SK-N-SH (cell line): Measurements from ENCODE around the gene EEA1. TPM values are rescaled to one million over a fixed set of nuclear protein-coding genes. Genes with fewer than 3 reads are reported as not detected.

Experiments used
- CTCF ChIA-PET: fragments of 300-600, 350-600 bp; formaldehyde crosslinking; extraction: SDS; loops from one replicate; lab custom pipeline; 2021; lab: Yijun Ruan, JAX
- POLR2A ChIA-PET: fragments of 350-600 bp; sonication (Branson Sonifier 250); formaldehyde crosslinking; extraction: SDS; loops from one replicate; lab custom pipeline; 2020; ENCODE audit warnings: antibody characterized with exemption, inconsistent platforms; lab: Yijun Ruan, JAX
- DNase-seq: peaks from one replicate; pipeline ENCODE4 v3.0.0; 2012
- H2AFZ ChIP-seq: fragments of 200-600 bp; sonication (generic); 2 replicates; pipeline ENCODE4 v1.8.1; 2016; ENCODE audit warnings: antibody characterized with exemption, mild to moderate bottlenecking, low read depth
- H3F3A ChIP-seq: fragments of 200-600 bp; sonication (generic); replicated peaks from 2 replicates; pipeline ENCODE3; 2016; ENCODE audit warnings: antibody characterized with exemption, mild to moderate bottlenecking; ENCODE audit not compliant: insufficient read depth
- H3K27ac ChIP-seq, 2 experiments: fragments of 200-500 bp in 1 of 2; fragments of 200-600 bp in 1 of 2; sonication (Bioruptor generic) in 1 of 2; sonication (generic), shearing (Covaris generic) in 1 of 2; 2 replicates each; pipeline versions ENCODE4 v1.5.1 to v1.6.1; 2014 to 2016; ENCODE audit warnings: low read depth in 2 of 2, inconsistent platforms in 1 of 2, low read length in 1 of 2, mild to moderate bottlenecking in 1 of 2, mixed read lengths in 1 of 2
- H3K27me3 ChIP-seq: fragments of 200-600 bp; sonication (generic), shearing (Covaris generic); 2 replicates; pipeline ENCODE4 v1.6.1; 2016; ENCODE audit warnings: mixed run types; ENCODE audit not compliant: insufficient read depth
- H3K36me3 ChIP-seq, 2 experiments: fragments of 200-500 bp in 1 of 2; fragments of 200-600 bp in 1 of 2; sonication (Bioruptor generic) in 1 of 2; sonication (generic) in 1 of 2; replicated peaks in 1 of 2; 2 replicates each; pipeline versions ENCODE3 to v1.5.1; 2014 to 2016; ENCODE audit warnings: low read length in 1 of 2, mild to moderate bottlenecking in 1 of 2; ENCODE audit not compliant: insufficient read depth in 2 of 2, control insufficient read depth in 1 of 2
- H3K4me1 ChIP-seq, 2 experiments: fragments of 200-500 bp in 1 of 2; fragments of 200-600 bp in 1 of 2; sonication (Bioruptor generic) in 1 of 2; sonication (generic), shearing (Covaris generic) in 1 of 2; 2 replicates each; pipeline versions ENCODE4 v1.5.1 to v1.6.1; 2014 to 2016; ENCODE audit warnings: low read depth in 1 of 2, low read length in 1 of 2, mixed run types in 1 of 2; ENCODE audit not compliant: insufficient read depth in 2 of 2, control insufficient read depth in 1 of 2
- H3K4me2 ChIP-seq: fragments of 200-600 bp; sonication (generic), shearing (Covaris generic); 2 replicates; pipeline ENCODE4 v1.6.1; 2017; ENCODE audit warnings: mixed run types
- H3K4me3 ChIP-seq, 2 experiments: fragments of 200-500 bp in 1 of 2; fragments of 200-600 bp in 1 of 2; sonication (Bioruptor generic) in 1 of 2; sonication (generic), shearing (Covaris generic) in 1 of 2; 2 replicates each; pipeline versions ENCODE4 v1.5.1 to v1.8.1; 2014 to 2016; ENCODE audit warnings: low read depth in 2 of 2, inconsistent platforms in 1 of 2, low read length in 1 of 2, mild to moderate bottlenecking in 1 of 2, mixed read lengths in 1 of 2, moderate library complexity in 1 of 2
- H3K79me2 ChIP-seq: fragments of 200-600 bp; sonication (generic); 2 replicates; pipeline ENCODE4 v1.8.1; 2017; ENCODE audit warnings: mild to moderate bottlenecking; ENCODE audit not compliant: insufficient read depth
- H3K9ac ChIP-seq: fragments of 200-600 bp; sonication (generic); 2 replicates; pipeline ENCODE4 v1.6.1; 2017; ENCODE audit warnings: mixed run types
- H3K9me2 ChIP-seq: fragments of 200-600 bp; sonication (generic); 2 replicates; pipeline ENCODE4 v1.6.1; 2017; ENCODE audit warnings: mixed run types
- H3K9me3 ChIP-seq: fragments of 200-600 bp; sonication (generic); 2 replicates; pipeline ENCODE4 v1.6.1; 2017; ENCODE audit warnings: mixed run types, mild to moderate bottlenecking, moderate library complexity
- H4K20me1 ChIP-seq: fragments of 200-600 bp; sonication (generic); 2 replicates; pipeline ENCODE4 v1.6.1; 2017; ENCODE audit warnings: mild to moderate bottlenecking, mixed run types; ENCODE audit not compliant: insufficient read depth
- ELF1 ChIP-seq: IDR thresholded peaks from 2 replicates; pipeline ENCODE4 v1.4.0; 2012
- EZH2phosphoT487 ChIP-seq: fragments of 200-600 bp; sonication (generic); IDR thresholded peaks from 2 replicates; pipeline ENCODE4 v1.6.1; 2017; ENCODE audit warnings: low read depth, mixed run types, mild to moderate bottlenecking, antibody characterized with exemption, moderate library complexity, borderline replicate concordance
- FOSL2 ChIP-seq: IDR thresholded peaks from 2 replicates; pipeline ENCODE4 v1.4.0; 2012; ENCODE audit warnings: low read depth, mild to moderate bottlenecking, moderate library complexity, borderline replicate concordance
- GABPA ChIP-seq: IDR thresholded peaks from 2 replicates; pipeline ENCODE4 v1.4.0; 2012; ENCODE audit warnings: low read depth, mild to moderate bottlenecking
- GATA2 ChIP-seq: sonication (generic); formaldehyde crosslinking; IDR thresholded peaks from 2 replicates; pipeline ENCODE4 v1.5.0; 2020; ENCODE audit warnings: mild to moderate bottlenecking, missing genetic modification reagents
- JUND ChIP-seq: IDR thresholded peaks from 2 replicates; pipeline ENCODE4 v1.4.0; 2012
- MXI1 ChIP-seq: IDR thresholded peaks from 2 replicates; pipeline ENCODE4 v1.6.1; 2012; ENCODE audit warnings: mild to moderate bottlenecking, low read depth, low read length, improper control_type of control experiment
- RAD21 ChIP-seq: IDR thresholded peaks from 2 replicates; pipeline ENCODE4 v1.6.1; 2012; ENCODE audit warnings: mild to moderate bottlenecking, low read length
- RFX5 ChIP-seq: IDR thresholded peaks from 2 replicates; pipeline ENCODE4 v1.6.1; 2012; ENCODE audit warnings: mild to moderate bottlenecking, improper control_type of control experiment, low read length
- SIN3A ChIP-seq: IDR thresholded peaks from 2 replicates; pipeline ENCODE4 v1.6.1; 2012; ENCODE audit warnings: low read depth, mild to moderate bottlenecking, low read length, moderate library complexity, borderline replicate concordance
- TCF12 ChIP-seq: IDR thresholded peaks from 2 replicates; pipeline ENCODE4 v1.4.0; 2012
- YY1 ChIP-seq: IDR thresholded peaks from 2 replicates; pipeline ENCODE4 v1.4.0; 2012; ENCODE audit warnings: low read depth, mild to moderate bottlenecking
- WGBS: methylation state at CpG from one replicate; pipeline ENCODE4 v1.1.6; 2017; ENCODE audit warnings: low lambda C conversion rate; 5-methylcytosine and 5-hydroxymethylcytosine counted together
- polyA plus RNA-seq, 3 experiments: library from polyadenylated mRNA; depleted of rRNA; stranded (reverse); fragments of >200 nt; gene quantifications; 2 replicates each; pipeline ENCODE4 v1.2.3, GENCODE V29; 2012
- TF ChIP-seq, protein P1 (sequence below): IDR thresholded peaks from 2 replicates; pipeline ENCODE4 v1.4.0; 2012; ENCODE audit warnings: low read depth
- TF ChIP-seq, protein P2 (sequence below): IDR thresholded peaks from 2 replicates; pipeline ENCODE4; 2012
- TF ChIP-seq, protein P3 (sequence below): fragments of 200-600 bp; sonication (generic); IDR thresholded peaks from 2 replicates; pipeline ENCODE4 v1.6.1; 2017; ENCODE audit warnings: antibody characterized with exemption, mild to moderate bottlenecking, moderate library complexity

EEA1 gene
- polyA plus RNA-seq, 1 of the 3 experiments (the other 2 are of a cell fraction) = 1.5 TPM

DNA sequence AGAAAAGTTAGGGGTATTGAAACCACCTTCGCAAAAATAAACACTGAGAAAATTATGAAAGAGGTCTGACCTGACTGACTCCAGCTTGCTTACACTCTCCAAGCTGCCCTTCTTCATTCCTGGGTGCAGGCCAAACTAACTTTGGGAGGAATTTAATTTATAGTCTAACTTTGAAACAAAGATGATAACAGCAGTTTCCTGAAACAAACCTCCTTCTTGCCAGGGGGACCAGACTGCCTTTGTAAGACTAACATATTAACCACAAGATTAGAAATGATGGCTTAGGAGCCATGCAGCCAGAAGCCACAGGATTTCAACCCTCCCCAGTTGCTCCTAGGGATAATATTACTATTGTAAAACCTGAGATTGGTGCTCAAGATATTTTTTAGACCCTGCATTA lies 13.8 kb upstream of the EEA1 start (continued):
- TF ChIP-seq, protein P1, sequence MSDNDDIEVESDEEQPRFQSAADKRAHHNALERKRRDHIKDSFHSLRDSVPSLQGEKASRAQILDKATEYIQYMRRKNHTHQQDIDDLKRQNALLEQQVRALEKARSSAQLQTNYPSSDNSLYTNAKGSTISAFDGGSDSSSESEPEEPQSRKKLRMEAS = no peak
- TF ChIP-seq MXI1 (no peak), GATA2 (CRISPR knock-in tag) (no peak), EZH2phosphoT487 (no peak)

DNA sequence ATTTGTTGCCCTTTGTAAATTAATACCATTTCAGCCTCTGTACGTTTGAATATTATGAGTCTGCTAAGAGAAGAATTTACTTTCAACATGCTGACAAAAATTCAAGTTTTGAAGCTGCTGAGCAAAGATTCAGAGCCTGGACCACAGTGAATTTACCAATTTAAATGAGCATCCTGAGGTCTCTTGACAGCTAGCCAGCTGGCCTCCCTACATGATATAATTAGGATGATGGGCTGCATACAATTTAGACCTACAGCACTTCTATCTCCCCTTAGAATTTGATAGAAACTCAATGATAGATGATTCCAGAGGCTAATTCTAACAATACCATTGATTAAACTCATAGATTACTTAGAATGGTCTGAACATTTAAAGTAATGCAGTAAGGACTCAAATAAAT lies 10.0 kb upstream of the EEA1 start:
- POLR2A ChIA-PET = no interaction called here
- WGBS = 42% methylated on average over 1 of the region's 1 CpG
- Histone ChIP-seq H3K36me3 (no peaks in the 10 kb centered on the region), H3K9ac (no peak overlapping the region), H4K20me1 (no peaks in the 10 kb centered on the region), H3K4me1 (peaks cover 0 to 2% of the 10 kb centered on the region in 2 experiments; a peak in 1 of 4 replicates), H3K79me2 (no peaks in the 10 kb centered on the region), H3K27ac (no peak overlapping the region), H3K9me3 (no peaks in the 10 kb centered on the region)
- TF ChIP-seq TCF12 (no peak), YY1 (no peak), GATA2 (CRISPR knock-in tag) (no peak), SIN3A (no peak), ELF1 (no peak), JUND (no peak), GABPA (no peak), RAD21 (no peak), FOSL2 (no peak)
- TF ChIP-seq, protein P2, sequence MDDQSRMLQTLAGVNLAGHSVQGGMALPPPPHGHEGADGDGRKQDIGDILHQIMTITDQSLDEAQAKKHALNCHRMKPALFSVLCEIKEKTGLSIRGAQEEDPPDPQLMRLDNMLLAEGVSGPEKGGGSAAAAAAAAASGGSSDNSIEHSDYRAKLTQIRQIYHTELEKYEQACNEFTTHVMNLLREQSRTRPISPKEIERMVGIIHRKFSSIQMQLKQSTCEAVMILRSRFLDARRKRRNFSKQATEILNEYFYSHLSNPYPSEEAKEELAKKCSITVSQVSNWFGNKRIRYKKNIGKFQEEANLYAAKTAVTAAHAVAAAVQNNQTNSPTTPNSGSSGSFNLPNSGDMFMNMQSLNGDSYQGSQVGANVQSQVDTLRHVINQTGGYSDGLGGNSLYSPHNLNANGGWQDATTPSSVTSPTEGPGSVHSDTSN = no peak
- TF ChIP-seq, protein P3, sequence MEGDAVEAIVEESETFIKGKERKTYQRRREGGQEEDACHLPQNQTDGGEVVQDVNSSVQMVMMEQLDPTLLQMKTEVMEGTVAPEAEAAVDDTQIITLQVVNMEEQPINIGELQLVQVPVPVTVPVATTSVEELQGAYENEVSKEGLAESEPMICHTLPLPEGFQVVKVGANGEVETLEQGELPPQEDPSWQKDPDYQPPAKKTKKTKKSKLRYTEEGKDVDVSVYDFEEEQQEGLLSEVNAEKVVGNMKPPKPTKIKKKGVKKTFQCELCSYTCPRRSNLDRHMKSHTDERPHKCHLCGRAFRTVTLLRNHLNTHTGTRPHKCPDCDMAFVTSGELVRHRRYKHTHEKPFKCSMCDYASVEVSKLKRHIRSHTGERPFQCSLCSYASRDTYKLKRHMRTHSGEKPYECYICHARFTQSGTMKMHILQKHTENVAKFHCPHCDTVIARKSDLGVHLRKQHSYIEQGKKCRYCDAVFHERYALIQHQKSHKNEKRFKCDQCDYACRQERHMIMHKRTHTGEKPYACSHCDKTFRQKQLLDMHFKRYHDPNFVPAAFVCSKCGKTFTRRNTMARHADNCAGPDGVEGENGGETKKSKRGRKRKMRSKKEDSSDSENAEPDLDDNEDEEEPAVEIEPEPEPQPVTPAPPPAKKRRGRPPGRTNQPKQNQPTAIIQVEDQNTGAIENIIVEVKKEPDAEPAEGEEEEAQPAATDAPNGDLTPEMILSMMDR = no peak
- TF ChIP-seq, all 33 proteins: peak for 0
- Histone ChIP-seq H3K4me3 (no peak overlapping the region), H3K9me2 (no peaks in the 10 kb centered on the region), H3F3A (peaks cover 11% of the 10 kb centered on the region), H2AFZ (no peak overlapping the region), H3K27me3 (no peaks in the 10 kb centered on the region), H3K4me2 (no peak overlapping the region)
- CTCF ChIA-PET = no interaction called here
- DNase-seq = peak; percentile 22

DNA sequence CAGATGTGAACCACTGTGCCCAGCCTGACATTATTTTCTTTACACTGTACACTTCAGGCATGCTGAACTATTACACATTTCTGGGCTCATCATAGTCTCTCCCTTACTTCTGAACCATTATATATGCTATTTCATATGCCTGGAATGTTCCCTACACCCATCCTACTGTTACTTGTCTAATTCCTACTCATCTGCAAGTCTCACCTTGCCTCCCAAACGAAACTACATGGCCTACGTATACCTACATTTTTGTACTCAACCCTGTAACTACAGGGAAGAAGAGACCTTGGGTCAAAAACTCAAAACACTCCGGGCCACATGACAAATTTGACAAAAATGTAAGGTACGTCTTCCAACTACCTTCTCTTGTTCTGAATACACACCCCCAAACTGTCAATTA lies 9.5 kb upstream of the EEA1 start:
- H3K4me1 ChIP-seq = peaks cover 0 to 2% of the 10 kb centered on the region in 2 experiments; a peak in 1 of 4 replicates
- no peak overlapping the region for H3K4me3 ChIP-seq
- ChIA-PET CTCF (no interaction called here), POLR2A (no interaction called here)
- H3K79me2 ChIP-seq = no peaks in the 10 kb centered on the region
- no peaks in the 10 kb centered on the region for H3K9me3 ChIP-seq
- no peak overlapping the region for H3K27ac ChIP-seq
- no peaks in the 10 kb centered on the region for H3K9me2 ChIP-seq
- no peak overlapping the region for H3K4me2 ChIP-seq
- no peak overlapping the region for H2AFZ ChIP-seq
- H3F3A ChIP-seq = peaks cover 9% of the 10 kb centered on the region
- WGBS = 78% methylated on average over 4 of the region's 4 CpGs
- no peaks in the 10 kb centered on the region for H3K36me3 ChIP-seq
- no peaks in the 10 kb centered on the region for H4K20me1 ChIP-seq
- H3K9ac ChIP-seq = no peak overlapping the region
- TF ChIP-seq RFX5 (no peak), ELF1 (no peak)
- TF ChIP-seq, protein P1 = no peak
- TF ChIP-seq, protein P3 = no peak
- no peaks in the 10 kb centered on the region for H3K27me3 ChIP-seq
- DNase-seq = no peak
